Keratinocyte (primary cell): ENCODE results near the gene CD79A.

Experiments
- CTCF ChIP-seq, 3 experiments: IDR thresholded peaks in 1 of 3; conservative IDR thresholded peaks in 1 of 3; optimal IDR thresholded peaks in 1 of 3; 2 replicates in 2 of 3; 3 replicates in 1 of 3; pipeline versions ENCODE3 to v1.5.1; 2011; ENCODE audit warnings: low read length in 3 of 3, mild to moderate bottlenecking in 3 of 3, moderate library complexity in 2 of 3, control low read depth in 1 of 3, inconsistent platforms in 1 of 3; ENCODE audit not compliant: insufficient read depth in 2 of 3; ENCODE audit errors: extremely low read depth in 1 of 3
- EZH2 ChIP-seq: IDR thresholded peaks from one replicate; pipeline ENCODE4 v1.6.1; 2012; ENCODE audit warnings: inconsistent platforms, mild to moderate bottlenecking, low read length, moderate library complexity

GRCh38 chr19:41850381-41850780, 26.7 kb upstream of the CD79A start:
- TF ChIP-seq CTCF (optimal IDR thresholded peaks at IDR 0.05 in 1 of 3, IDR thresholded peaks at IDR 0.05 in 1 of 3, conservative IDR thresholded peaks at IDR 0.05 in 1 of 3; ENCODE audit: extremely low read depth in 1 of 3, insufficient read depth in 2 of 3, low read length in 3 of 3) (no peak), EZH2 (no peak)
